Measurements from ENCODE around the gene CCDC27. TPM values are rescaled to one million over a fixed set of nuclear protein-coding genes. Genes with fewer than 3 reads are reported as not detected.

CCDC27 gene
- total and polyA plus RNA-seq, 4 donors, result not detected

DNA sequence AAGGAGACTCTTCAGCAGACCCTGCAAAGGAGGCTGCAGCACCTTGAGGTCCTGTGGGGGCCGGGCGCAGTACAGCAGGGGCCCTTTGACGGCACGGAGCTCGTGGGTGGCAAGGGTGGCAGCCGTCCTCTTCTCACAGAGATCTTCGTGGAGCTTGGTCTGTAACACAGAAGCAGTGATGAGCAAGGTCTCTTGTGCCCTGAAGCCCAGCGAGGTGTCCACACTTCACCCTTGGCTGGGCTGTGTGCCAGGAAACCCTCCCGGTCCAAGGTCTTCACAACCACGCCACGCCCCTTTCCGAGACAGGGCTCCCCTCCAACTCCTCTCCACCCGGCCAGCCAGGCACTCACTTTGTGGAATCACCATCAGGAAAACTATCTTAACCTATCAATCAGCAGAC is 32.8 kb downstream of the CCDC27 start:
- no peaks in the 10 kb centered on the region for H3K9me3 ChIP-seq (ENCODE audit: control insufficient read depth in 4 of 4, low read length in 3 of 4)
- H3K27me3 ChIP-seq (ENCODE audit: control insufficient read depth in 4 of 4, insufficient read depth in 4 of 4, low read length in 3 of 4), result no peaks in the 10 kb centered on the region
- H3K27ac ChIP-seq (ENCODE audit: low read depth in 1 of 2, low read length in 2 of 2), result no peak overlapping the region
- TF ChIP-seq FOXA2 (IDR thresholded peaks at IDR 0.05) (no peak), RXRA (IDR thresholded peaks at IDR 0.05) (no peak), SP1 (IDR thresholded peaks at IDR 0.05) (peak; percentile 14), HNF4A (conservative IDR thresholded peaks at IDR 0.05) (peak; percentile 24 to 55)
- peaks cover 28 to 59% (median 30%) of the 10 kb centered on the region in 4 donors for H3K36me3 ChIP-seq (ENCODE audit: control insufficient read depth in 4 of 4, insufficient read depth in 3 of 4, low read depth in 1 of 4, low read length in 3 of 4)
- 55% methylated on average over 13 of the region's 13 CpGs for WGBS
- DNase-seq (ENCODE audit: low spot score), result peak; percentile 81
- H3K4me3 ChIP-seq (ENCODE audit: low read depth in 1 of 3, low read length in 3 of 3), result no peak overlapping the region
- H3K4me1 ChIP-seq (ENCODE audit: control insufficient read depth in 4 of 4, insufficient read depth in 4 of 4, low read length in 3 of 4), result peaks cover 0 to 25% (median 10%) of the 10 kb centered on the region in 4 donors
- no peak overlapping the region for H3K9ac ChIP-seq (ENCODE audit: low read depth in 1 of 2, low read length in 2 of 2)

DNA sequence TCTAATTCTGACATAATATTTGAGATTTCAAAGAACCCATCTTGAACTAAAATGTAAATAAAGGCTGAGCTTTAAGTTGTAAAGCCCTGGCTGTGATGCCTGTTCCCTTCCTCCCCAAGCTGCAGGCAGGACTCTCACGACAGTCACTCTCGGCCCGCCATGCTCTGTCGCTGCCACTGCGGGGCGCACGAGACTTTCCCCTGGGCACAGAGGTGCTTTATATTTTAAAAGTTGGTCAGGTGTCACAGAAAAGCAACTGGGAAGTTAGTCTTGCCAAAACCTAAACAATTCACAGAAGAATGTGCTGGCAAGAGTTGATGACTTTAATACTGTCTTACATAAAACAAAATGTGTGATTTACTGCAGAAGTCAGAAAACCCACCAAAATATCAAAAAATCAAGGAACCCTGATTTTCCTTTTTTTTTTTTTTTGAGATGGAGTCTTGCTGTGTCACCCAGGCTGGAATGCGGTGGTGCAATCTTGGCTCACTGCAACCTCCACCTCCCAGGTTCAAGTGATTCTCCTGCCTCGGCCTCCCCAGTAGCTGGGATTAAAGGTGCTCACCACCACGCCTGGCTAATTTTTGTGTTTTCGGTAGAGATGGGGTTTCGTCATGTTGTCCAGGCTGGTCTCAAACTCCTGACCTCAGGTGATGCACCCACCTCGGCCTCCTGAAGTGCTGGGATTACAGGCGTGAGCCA is 33.4 kb downstream of the CCDC27 start:
- Histone ChIP-seq H3K4me1 (ENCODE audit: control insufficient read depth in 4 of 4, insufficient read depth in 4 of 4, low read length in 3 of 4) (peaks cover 0 to 25% (median 10%) of the 10 kb centered on the region in 4 donors), H3K4me3 (ENCODE audit: low read depth in 1 of 3, low read length in 3 of 3) (no peak overlapping the region), H3K9me3 (ENCODE audit: control insufficient read depth in 4 of 4, low read length in 3 of 4) (no peaks in the 10 kb centered on the region), H3K36me3 (ENCODE audit: control insufficient read depth in 4 of 4, insufficient read depth in 3 of 4, low read depth in 1 of 4, low read length in 3 of 4) (peaks cover 24 to 55% (median 25%) of the 10 kb centered on the region in 4 donors), H3K9ac (ENCODE audit: low read depth in 1 of 2, low read length in 2 of 2) (no peak overlapping the region), H3K27me3 (ENCODE audit: control insufficient read depth in 4 of 4, insufficient read depth in 4 of 4, low read length in 3 of 4) (no peaks in the 10 kb centered on the region), H3K27ac (ENCODE audit: low read depth in 1 of 2, low read length in 2 of 2) (no peak overlapping the region)
- DNase-seq (ENCODE audit: low spot score), result peak; percentile 61
- TF ChIP-seq, protein P1, sequence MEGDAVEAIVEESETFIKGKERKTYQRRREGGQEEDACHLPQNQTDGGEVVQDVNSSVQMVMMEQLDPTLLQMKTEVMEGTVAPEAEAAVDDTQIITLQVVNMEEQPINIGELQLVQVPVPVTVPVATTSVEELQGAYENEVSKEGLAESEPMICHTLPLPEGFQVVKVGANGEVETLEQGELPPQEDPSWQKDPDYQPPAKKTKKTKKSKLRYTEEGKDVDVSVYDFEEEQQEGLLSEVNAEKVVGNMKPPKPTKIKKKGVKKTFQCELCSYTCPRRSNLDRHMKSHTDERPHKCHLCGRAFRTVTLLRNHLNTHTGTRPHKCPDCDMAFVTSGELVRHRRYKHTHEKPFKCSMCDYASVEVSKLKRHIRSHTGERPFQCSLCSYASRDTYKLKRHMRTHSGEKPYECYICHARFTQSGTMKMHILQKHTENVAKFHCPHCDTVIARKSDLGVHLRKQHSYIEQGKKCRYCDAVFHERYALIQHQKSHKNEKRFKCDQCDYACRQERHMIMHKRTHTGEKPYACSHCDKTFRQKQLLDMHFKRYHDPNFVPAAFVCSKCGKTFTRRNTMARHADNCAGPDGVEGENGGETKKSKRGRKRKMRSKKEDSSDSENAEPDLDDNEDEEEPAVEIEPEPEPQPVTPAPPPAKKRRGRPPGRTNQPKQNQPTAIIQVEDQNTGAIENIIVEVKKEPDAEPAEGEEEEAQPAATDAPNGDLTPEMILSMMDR (IDR thresholded peaks at IDR 0.05; ENCODE audit: low read depth, low read length, missing input control), result peak; percentile 47
- TF ChIP-seq HNF4A (conservative IDR thresholded peaks at IDR 0.05) (no peak), RAD21 (IDR thresholded peaks at IDR 0.05) (peak; percentile 69 to 70), NR2F2 (IDR thresholded peaks at IDR 0.05) (no peak), YY1 (IDR thresholded peaks at IDR 0.05) (no peak)
- WGBS, result 64% methylated on average over 14 of the region's 14 CpGs

DNA sequence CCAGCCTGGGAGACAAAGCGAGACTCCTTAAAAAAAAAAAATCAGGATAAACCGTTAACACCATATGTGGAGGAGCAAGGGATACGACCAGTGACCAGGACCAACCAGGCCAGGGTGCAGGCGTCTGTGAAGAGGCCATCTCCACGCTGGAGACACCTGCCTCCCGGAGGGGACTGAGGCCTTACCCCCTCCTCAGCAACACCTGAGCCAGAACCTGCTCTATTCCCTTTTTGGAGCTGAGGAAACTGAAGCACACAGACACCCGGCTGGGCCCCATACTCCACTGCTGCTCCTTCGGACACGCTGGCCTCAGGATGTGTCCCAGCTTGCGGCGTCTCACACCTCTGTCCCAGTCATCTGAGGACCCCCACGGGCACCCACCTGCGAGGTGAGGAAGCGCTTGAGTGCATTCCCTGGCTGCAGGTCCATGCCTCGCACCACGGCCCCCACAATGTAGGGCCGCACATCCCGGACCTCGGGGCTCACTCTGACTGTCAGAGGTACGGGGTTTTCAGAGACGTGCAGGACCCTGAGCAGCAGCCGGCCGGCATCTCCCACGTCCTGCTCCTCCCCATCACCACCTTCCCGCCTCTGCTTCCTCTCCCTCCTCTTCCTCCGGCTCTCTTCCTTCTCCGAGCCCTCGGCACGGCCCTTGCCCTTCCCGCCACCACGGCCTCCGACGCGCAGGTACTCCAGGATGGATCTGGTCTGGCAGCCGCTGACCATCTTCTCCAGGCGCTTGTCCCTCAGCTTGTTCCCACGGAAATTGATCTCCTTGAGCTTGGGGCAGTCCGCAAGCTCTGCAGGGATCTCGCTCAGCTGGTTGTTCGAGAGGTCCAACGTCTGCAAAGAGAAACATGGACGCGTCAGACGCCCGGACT is 34.5 kb downstream of the CCDC27 start:
- Histone ChIP-seq H3K4me1 (ENCODE audit: control insufficient read depth in 4 of 4, insufficient read depth in 4 of 4, low read length in 3 of 4) (peaks cover 0 to 25% (median 10%) of the 10 kb centered on the region in 4 donors), H3K4me3 (ENCODE audit: low read depth in 1 of 3, low read length in 3 of 3) (no peak overlapping the region), H3K9ac (ENCODE audit: low read depth in 1 of 2, low read length in 2 of 2) (no peak overlapping the region), H3K36me3 (ENCODE audit: control insufficient read depth in 4 of 4, insufficient read depth in 3 of 4, low read depth in 1 of 4, low read length in 3 of 4) (peaks cover 15 to 49% (median 18%) of the 10 kb centered on the region in 4 donors), H3K27me3 (ENCODE audit: control insufficient read depth in 4 of 4, insufficient read depth in 4 of 4, low read length in 3 of 4) (no peaks in the 10 kb centered on the region), H3K9me3 (ENCODE audit: control insufficient read depth in 4 of 4, low read length in 3 of 4) (no peaks in the 10 kb centered on the region), H3K27ac (ENCODE audit: low read depth in 1 of 2, low read length in 2 of 2) (no peak overlapping the region)
- no peak for DNase-seq (ENCODE audit: low spot score)
- TF ChIP-seq GABPA (IDR thresholded peaks at IDR 0.05 in 1 of 2, conservative IDR thresholded peaks at IDR 0.05 in 1 of 2) (no peak), TAF1 (conservative IDR thresholded peaks at IDR 0.05) (no peak), EGR1 (IDR thresholded peaks at IDR 0.05; ENCODE audit: low read depth in 2 of 2) (no peak), RAD21 (IDR thresholded peaks at IDR 0.05) (no peak), FOXA1 (IDR thresholded peaks at IDR 0.05) (no peak), HNF4A (conservative IDR thresholded peaks at IDR 0.05) (no peak), JUND (IDR thresholded peaks at IDR 0.05) (no peak), FOXA2 (IDR thresholded peaks at IDR 0.05) (no peak), NR2F2 (IDR thresholded peaks at IDR 0.05) (no peak)
- TF ChIP-seq, protein P2, sequence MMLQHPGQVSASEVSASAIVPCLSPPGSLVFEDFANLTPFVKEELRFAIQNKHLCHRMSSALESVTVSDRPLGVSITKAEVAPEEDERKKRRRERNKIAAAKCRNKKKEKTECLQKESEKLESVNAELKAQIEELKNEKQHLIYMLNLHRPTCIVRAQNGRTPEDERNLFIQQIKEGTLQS (IDR thresholded peaks at IDR 0.05), result no peak
- TF ChIP-seq, protein P3, sequence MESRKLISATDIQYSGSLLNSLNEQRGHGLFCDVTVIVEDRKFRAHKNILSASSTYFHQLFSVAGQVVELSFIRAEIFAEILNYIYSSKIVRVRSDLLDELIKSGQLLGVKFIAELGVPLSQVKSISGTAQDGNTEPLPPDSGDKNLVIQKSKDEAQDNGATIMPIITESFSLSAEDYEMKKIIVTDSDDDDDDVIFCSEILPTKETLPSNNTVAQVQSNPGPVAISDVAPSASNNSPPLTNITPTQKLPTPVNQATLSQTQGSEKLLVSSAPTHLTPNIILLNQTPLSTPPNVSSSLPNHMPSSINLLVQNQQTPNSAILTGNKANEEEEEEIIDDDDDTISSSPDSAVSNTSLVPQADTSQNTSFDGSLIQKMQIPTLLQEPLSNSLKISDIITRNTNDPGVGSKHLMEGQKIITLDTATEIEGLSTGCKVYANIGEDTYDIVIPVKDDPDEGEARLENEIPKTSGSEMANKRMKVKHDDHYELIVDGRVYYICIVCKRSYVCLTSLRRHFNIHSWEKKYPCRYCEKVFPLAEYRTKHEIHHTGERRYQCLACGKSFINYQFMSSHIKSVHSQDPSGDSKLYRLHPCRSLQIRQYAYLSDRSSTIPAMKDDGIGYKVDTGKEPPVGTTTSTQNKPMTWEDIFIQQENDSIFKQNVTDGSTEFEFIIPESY (IDR thresholded peaks at IDR 0.05), result no peak
- TF ChIP-seq, protein P4, sequence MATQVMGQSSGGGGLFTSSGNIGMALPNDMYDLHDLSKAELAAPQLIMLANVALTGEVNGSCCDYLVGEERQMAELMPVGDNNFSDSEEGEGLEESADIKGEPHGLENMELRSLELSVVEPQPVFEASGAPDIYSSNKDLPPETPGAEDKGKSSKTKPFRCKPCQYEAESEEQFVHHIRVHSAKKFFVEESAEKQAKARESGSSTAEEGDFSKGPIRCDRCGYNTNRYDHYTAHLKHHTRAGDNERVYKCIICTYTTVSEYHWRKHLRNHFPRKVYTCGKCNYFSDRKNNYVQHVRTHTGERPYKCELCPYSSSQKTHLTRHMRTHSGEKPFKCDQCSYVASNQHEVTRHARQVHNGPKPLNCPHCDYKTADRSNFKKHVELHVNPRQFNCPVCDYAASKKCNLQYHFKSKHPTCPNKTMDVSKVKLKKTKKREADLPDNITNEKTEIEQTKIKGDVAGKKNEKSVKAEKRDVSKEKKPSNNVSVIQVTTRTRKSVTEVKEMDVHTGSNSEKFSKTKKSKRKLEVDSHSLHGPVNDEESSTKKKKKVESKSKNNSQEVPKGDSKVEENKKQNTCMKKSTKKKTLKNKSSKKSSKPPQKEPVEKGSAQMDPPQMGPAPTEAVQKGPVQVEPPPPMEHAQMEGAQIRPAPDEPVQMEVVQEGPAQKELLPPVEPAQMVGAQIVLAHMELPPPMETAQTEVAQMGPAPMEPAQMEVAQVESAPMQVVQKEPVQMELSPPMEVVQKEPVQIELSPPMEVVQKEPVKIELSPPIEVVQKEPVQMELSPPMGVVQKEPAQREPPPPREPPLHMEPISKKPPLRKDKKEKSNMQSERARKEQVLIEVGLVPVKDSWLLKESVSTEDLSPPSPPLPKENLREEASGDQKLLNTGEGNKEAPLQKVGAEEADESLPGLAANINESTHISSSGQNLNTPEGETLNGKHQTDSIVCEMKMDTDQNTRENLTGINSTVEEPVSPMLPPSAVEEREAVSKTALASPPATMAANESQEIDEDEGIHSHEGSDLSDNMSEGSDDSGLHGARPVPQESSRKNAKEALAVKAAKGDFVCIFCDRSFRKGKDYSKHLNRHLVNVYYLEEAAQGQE (IDR thresholded peaks at IDR 0.05), result no peak
- TF ChIP-seq, protein P5, sequence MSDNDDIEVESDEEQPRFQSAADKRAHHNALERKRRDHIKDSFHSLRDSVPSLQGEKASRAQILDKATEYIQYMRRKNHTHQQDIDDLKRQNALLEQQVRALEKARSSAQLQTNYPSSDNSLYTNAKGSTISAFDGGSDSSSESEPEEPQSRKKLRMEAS (IDR thresholded peaks at IDR 0.05), result no peak
- 93% methylated on average over 45 of the region's 45 CpGs for WGBS

All from liver (tissue), 9 donors.